Endothelial cell of umbilical vein (primary cell): ENCODE measurements around the gene INTS6.

ENCODE experiments used
- CTCF ChIP-seq, 2 donors: IDR thresholded peaks; 1 replicate in 1 of 2; 2 replicates in 1 of 2; pipeline ENCODE4 v1.5.1; 2011; ENCODE audit warnings: low read length in 2 of 2, mild to moderate bottlenecking in 2 of 2, moderate library complexity in 2 of 2, control low read depth in 1 of 2, inconsistent platforms in 1 of 2, low read depth in 1 of 2; ENCODE audit not compliant: insufficient read depth in 1 of 2; ENCODE audit errors: extremely low read depth in 1 of 2
- EZH2 ChIP-seq: IDR thresholded peaks from 2 replicates; pipeline ENCODE4 v1.6.1; 2012; ENCODE audit warnings: borderline replicate concordance, low read depth, mild to moderate bottlenecking, moderate library complexity, low read length, inconsistent platforms; ENCODE audit not compliant: severe bottlenecking
- FOS ChIP-seq: IDR thresholded peaks from 2 replicates; pipeline ENCODE4 v1.6.1; 2011; ENCODE audit warnings: mild to moderate bottlenecking, low read length, moderate library complexity, borderline replicate concordance; ENCODE audit not compliant: insufficient read depth
- MAX ChIP-seq: IDR thresholded peaks from 2 replicates; pipeline ENCODE4 v1.6.1; 2011; ENCODE audit not compliant: insufficient read depth, insufficient read length
- MYC ChIP-seq: IDR thresholded peaks from one replicate; pipeline ENCODE4 v1.6.1; 2011; ENCODE audit warnings: mild to moderate bottlenecking, low read depth, low read length
- POLR2A ChIP-seq: IDR thresholded peaks from 2 replicates; pipeline ENCODE4 v1.6.1; 2012; ENCODE audit warnings: low read depth, mild to moderate bottlenecking, control low read depth, low read length
- POLR2AphosphoS5 ChIP-seq: IDR thresholded peaks from 2 replicates; pipeline ENCODE4 v1.6.1; 2012; ENCODE audit warnings: low read depth, mild to moderate bottlenecking, control low read depth, low read length, moderate library complexity; ENCODE audit not compliant: insufficient read depth

- TF ChIP-seq POLR2AphosphoS5 (no peak), CTCF (IDR thresholded peaks at IDR 0.05; ENCODE audit: extremely low read depth in 1 of 2, insufficient read depth in 1 of 2, low read depth in 1 of 2, low read length in 2 of 2) (no peak), EZH2 (no peak), MYC (no peak), MAX (no peak), POLR2A (no peak), FOS (no peak)
Measured at GRCh38 chr13:51412431-51412830, 40.4 kb downstream of the INTS6 start.
